ENCODE measurements around the gene INSIG1.

Gene INSIG1

DNA sequence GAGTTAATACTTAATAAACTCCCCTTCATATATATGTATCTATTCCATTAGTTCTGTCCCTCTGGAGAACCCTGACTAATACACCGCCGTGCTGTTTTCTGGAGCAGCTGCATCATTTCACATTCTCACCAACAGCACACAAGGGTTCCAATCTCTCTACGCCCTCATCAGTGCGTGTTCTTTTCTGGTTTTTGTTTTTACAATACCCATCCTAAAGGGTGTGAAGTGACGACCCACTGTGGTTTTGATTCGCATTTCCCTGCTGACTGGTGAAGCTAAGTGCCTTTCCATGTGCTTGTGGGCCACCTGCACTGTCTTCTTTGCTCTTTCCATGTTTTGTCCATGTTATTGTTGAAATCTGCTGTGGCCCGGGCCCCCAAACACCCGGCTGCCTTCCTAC lies 11.0 kb upstream of the INSIG1 start:
- Histone ChIP-seq H3K9ac (ENCODE audit: low read depth, low read length) (no peak overlapping the region), H3K36me3 (ENCODE audit: control insufficient read depth, insufficient read depth, low read length) (no peaks in the 10 kb centered on the region), H3K9me3 (ENCODE audit: control insufficient read depth, insufficient read depth, low read length) (no peaks in the 10 kb centered on the region), H3K4me1 (ENCODE audit: control insufficient read depth, insufficient read depth, low read length) (no peaks in the 10 kb centered on the region), H3K27me3 (ENCODE audit: control insufficient read depth, insufficient read depth, low read length) (no peaks in the 10 kb centered on the region), H3K4me3 (ENCODE audit: low read depth, low read length) (no peak overlapping the region), H3K27ac (ENCODE audit: low read depth, low read length) (no peak overlapping the region)

DNA sequence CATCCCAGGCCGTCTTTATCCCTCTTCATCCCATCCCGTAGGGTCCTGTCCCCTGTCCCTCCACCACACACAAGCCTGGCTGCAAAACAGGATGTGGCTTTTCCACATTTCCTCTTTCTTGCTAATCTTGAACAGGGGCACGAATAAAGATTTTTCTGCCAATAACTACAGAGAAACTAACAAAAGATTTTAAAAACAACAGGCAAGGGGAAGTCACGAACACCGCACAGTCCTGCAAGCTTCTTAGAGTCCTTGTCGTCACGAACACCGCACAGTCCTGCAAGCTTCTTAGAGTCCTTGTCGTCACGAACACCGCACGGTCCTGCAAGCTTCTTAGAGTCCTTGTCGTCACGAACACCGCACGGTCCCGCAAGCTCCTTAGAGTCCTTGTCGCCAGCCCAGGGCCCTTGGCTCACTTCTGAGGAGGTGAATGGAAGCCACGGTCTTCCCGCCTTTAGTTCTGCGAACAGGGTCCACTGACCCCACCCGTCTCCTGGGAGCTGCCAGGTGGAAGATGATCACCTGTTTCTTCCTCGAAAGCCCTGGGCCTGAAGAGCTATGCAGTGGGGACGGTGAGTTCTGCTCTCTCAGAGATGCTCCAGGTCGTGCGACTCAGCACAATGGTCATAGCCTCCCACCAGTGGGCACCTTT lies 10.3 kb upstream of the INSIG1 start:
- Histone ChIP-seq H3K9ac (ENCODE audit: low read depth, low read length) (no peak overlapping the region), H3K27ac (ENCODE audit: low read depth, low read length) (no peak overlapping the region), H3K4me1 (ENCODE audit: control insufficient read depth, insufficient read depth, low read length) (no peaks in the 10 kb centered on the region), H3K27me3 (ENCODE audit: control insufficient read depth, insufficient read depth, low read length) (no peaks in the 10 kb centered on the region), H3K36me3 (ENCODE audit: control insufficient read depth, insufficient read depth, low read length) (no peaks in the 10 kb centered on the region), H3K4me3 (ENCODE audit: low read depth, low read length) (no peak overlapping the region), H3K9me3 (ENCODE audit: control insufficient read depth, insufficient read depth, low read length) (no peaks in the 10 kb centered on the region)

DNA sequence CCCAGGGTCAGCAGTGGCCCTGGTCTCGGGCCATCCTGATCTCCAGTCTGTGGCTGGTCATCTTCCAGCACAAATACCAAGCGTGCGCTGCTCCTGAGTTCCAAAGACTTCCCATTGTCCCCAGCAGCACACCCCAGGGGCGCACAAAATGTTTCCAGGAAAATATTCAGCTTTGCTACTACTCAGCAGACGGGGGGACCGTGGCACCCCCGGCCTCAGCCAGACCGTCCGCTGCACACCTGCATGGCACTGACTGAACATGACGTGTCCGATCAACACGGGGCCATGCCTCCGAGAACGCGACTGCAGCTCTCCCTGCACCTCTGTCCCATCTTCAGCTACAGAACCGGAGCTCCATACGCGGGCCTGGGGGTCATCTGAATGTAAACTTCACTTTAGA lies 9.6 kb upstream of the INSIG1 start:
- Histone ChIP-seq H3K4me1 (ENCODE audit: control insufficient read depth, insufficient read depth, low read length) (no peaks in the 10 kb centered on the region), H3K4me3 (ENCODE audit: low read depth, low read length) (no peak overlapping the region), H3K9ac (ENCODE audit: low read depth, low read length) (no peak overlapping the region), H3K9me3 (ENCODE audit: control insufficient read depth, insufficient read depth, low read length) (no peaks in the 10 kb centered on the region), H3K27ac (ENCODE audit: low read depth, low read length) (no peak overlapping the region), H3K36me3 (ENCODE audit: control insufficient read depth, insufficient read depth, low read length) (no peaks in the 10 kb centered on the region), H3K27me3 (ENCODE audit: control insufficient read depth, insufficient read depth, low read length) (no peaks in the 10 kb centered on the region)

DNA sequence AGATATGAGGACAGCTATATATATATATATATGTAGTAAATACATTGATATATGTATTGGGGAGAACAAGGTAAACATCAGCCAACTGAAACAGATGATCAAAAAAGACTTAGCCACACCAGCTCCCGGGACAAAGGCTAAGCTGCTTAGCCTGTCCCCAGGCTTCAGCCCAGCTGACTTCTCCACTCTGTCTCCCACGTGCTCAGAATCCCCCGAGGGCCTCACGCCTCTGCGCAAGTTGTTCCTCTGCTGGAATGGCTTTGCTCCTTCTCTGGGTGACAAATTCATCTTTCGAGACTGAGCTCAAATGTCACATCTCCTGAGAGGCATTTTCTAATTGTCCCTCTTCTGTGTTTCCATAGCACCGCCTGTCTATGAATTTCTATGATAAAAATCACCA lies 8.6 kb upstream of the INSIG1 start:
- Histone ChIP-seq H3K4me3 (ENCODE audit: low read depth, low read length) (no peak overlapping the region), H3K9me3 (ENCODE audit: control insufficient read depth, insufficient read depth, low read length) (no peaks in the 10 kb centered on the region), H3K4me1 (ENCODE audit: control insufficient read depth, insufficient read depth, low read length) (no peaks in the 10 kb centered on the region), H3K27ac (ENCODE audit: low read depth, low read length) (no peak overlapping the region), H3K27me3 (ENCODE audit: control insufficient read depth, insufficient read depth, low read length) (no peaks in the 10 kb centered on the region), H3K9ac (ENCODE audit: low read depth, low read length) (no peak overlapping the region), H3K36me3 (ENCODE audit: control insufficient read depth, insufficient read depth, low read length) (no peaks in the 10 kb centered on the region)

DNA sequence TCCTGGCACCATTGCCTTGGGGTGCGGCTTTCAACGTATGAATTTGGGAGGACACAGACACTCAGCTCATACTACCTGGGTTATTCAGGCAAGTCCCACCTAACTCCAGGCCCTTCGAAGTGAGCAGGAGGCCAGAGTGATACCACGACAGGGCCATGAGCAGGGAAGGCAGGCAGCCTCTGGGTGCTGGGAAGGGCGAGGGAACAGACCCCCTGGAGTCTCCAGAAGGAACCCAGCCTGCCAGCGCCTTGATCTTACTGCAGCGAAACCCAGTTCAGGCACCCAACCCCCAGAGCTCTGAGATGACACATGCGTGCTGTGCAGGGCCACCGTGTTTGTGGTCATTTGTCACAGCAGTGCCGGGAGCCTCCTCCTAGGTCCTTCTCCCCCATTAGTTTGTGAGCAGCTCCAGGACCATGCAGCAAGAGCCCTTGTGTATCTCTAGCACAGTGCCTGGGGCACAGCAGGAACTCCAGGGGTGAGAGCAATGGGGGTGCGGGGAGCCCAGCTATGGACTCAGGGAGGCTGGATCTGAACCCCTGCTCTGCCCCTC lies 7.7 kb upstream of the INSIG1 start:
- Histone ChIP-seq H3K36me3 (ENCODE audit: control insufficient read depth, insufficient read depth, low read length) (no peaks in the 10 kb centered on the region), H3K27ac (ENCODE audit: low read depth, low read length) (no peak overlapping the region), H3K27me3 (ENCODE audit: control insufficient read depth, insufficient read depth, low read length) (no peaks in the 10 kb centered on the region), H3K9me3 (ENCODE audit: control insufficient read depth, insufficient read depth, low read length) (no peaks in the 10 kb centered on the region), H3K4me3 (ENCODE audit: low read depth, low read length) (no peak overlapping the region), H3K4me1 (ENCODE audit: control insufficient read depth, insufficient read depth, low read length) (no peaks in the 10 kb centered on the region), H3K9ac (ENCODE audit: low read depth, low read length) (no peak overlapping the region)

DNA sequence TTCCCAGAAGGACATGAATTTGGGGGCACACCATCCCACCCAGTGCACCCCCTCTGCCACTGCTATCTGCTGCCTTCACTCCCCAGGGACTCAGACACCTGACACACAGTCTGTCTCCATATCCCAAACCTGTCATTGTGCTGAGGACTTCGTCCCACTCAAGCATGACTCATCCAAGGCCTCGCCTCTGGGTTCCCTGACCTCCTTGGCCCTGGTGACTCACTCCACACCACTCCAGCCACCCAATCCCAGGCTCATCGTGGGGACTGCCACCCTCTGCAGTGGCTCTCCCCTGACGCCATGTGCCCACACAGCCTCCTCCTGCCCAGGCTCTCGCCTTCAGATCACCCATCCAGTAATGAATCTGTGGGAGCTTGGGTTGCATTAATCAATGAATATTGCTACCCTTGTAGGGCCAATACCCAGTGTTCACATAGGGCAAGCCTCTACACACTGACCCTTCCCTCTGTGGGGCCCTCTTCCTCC lies 6.6 kb upstream of the INSIG1 start:
- Histone ChIP-seq H3K4me1 (ENCODE audit: control insufficient read depth, insufficient read depth, low read length) (peaks cover 6% of the 10 kb centered on the region; the same call in 1 of the 2 replicates), H3K36me3 (ENCODE audit: control insufficient read depth, insufficient read depth, low read length) (no peaks in the 10 kb centered on the region), H3K27ac (ENCODE audit: low read depth, low read length) (no peak overlapping the region), H3K27me3 (ENCODE audit: control insufficient read depth, insufficient read depth, low read length) (no peaks in the 10 kb centered on the region), H3K4me3 (ENCODE audit: low read depth, low read length) (no peak overlapping the region), H3K9ac (ENCODE audit: low read depth, low read length) (no peak overlapping the region), H3K9me3 (ENCODE audit: control insufficient read depth, insufficient read depth, low read length) (no peaks in the 10 kb centered on the region)

DNA sequence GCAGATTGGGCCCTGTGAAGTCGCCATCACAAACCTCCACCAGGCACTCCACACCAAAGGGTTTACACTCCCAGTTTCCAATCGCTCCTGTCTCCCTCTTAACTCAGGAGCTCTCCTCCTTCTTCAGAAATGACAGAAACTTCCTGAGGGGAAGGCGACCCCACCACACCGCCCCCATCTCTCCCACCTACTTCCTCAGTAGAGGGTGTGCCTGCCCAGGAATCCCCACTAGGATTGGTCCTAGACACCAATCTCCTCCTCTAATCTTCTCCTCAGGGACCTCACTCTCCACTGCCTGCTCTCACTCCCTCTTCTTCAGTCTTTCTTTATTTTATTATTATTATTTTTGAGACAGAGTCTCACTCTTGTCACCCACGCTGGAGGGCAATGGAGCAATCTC lies 5.9 kb upstream of the INSIG1 start:
- Histone ChIP-seq H3K9me3 (ENCODE audit: control insufficient read depth, insufficient read depth, low read length) (no peaks in the 10 kb centered on the region), H3K27ac (ENCODE audit: low read depth, low read length) (no peak overlapping the region), H3K4me1 (ENCODE audit: control insufficient read depth, insufficient read depth, low read length) (peaks cover 11% of the 10 kb centered on the region)

DNA sequence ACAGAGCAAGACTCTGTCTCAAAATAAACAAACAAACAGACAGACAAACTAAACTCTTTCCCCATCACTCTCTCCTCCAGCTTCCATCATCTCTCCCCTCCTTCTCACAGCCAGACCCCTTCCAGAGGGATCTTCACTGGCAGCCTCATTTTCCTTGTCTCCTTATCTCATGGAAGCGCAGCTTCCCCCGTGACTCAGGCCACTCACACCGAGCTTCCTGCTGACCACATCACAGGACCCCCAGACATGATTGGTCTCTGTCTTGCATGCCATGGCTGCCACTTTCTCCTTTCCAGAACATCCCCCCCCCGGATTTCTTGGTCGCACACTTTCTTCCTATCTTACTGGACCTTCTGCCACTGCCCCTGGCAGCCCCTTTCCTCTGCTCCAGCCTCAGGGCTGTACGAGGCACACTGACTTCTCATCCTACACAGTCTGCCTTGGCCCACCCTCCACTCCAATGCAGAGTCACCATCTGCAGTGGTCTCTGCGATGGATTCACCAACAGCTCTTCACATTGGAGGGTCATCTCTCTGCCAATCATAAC lies 4.9 kb upstream of the INSIG1 start:
- no peaks in the 10 kb centered on the region for H3K27me3 ChIP-seq (ENCODE audit: control insufficient read depth, insufficient read depth, low read length)
- peaks cover 11% of the 10 kb centered on the region for H3K4me1 ChIP-seq (ENCODE audit: control insufficient read depth, insufficient read depth, low read length)
- no peak overlapping the region for H3K9ac ChIP-seq (ENCODE audit: low read depth, low read length)
- no peak overlapping the region for H3K4me3 ChIP-seq (ENCODE audit: low read depth, low read length)
- no peak overlapping the region for H3K27ac ChIP-seq (ENCODE audit: low read depth, low read length)
- no peaks in the 10 kb centered on the region for H3K9me3 ChIP-seq (ENCODE audit: control insufficient read depth, insufficient read depth, low read length)
- H3K36me3 ChIP-seq (ENCODE audit: control insufficient read depth, insufficient read depth, low read length), result no peaks in the 10 kb centered on the region

More for the DNA sequence above, 5.9 kb upstream of the INSIG1 start:
- Histone ChIP-seq H3K4me3 (ENCODE audit: low read depth, low read length) (no peak overlapping the region), H3K9ac (ENCODE audit: low read depth, low read length) (no peak overlapping the region), H3K27me3 (ENCODE audit: control insufficient read depth, insufficient read depth, low read length) (no peaks in the 10 kb centered on the region), H3K36me3 (ENCODE audit: control insufficient read depth, insufficient read depth, low read length) (no peaks in the 10 kb centered on the region)

DNA sequence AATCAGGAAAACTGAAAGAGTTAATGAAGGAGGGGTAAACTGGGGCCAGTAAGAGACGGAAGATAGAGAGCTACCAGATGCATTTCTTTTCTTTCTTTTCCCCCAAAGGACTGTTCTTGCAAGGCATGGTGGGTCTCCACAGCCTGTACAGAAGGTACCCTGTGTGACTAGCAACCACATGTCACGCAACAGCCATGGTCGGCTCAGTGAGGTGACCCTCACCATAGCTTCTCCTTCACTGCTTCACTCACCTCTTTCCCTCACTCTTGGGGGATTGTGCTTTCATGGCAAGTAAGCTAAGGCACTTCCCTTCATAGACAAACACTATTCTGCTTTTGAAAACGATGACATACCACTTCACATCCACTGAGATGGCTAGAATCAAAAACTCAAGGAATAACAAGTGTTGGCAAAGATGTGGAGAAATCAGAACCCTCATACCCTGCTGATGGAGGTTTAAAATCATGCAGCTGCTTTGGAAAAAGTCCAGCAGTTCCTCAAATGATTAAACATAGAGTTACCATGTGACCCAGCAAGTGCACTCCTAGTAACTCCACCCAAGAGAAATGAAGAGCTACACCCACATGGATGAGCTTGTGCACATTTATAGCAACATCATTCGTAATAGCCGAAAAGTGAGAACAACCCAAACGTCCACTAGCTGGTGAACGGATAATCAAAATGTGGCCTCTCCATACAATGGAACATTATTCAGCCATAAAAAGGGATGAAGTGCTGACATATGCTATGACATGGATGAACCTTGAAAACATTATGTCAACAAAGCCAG lies 3.8 kb upstream of the INSIG1 start:
- Histone ChIP-seq H3K4me3 (ENCODE audit: low read depth, low read length) (no peak overlapping the region), H3K27me3 (ENCODE audit: control insufficient read depth, insufficient read depth, low read length) (no peaks in the 10 kb centered on the region), H3K27ac (ENCODE audit: low read depth, low read length) (no peak overlapping the region), H3K36me3 (ENCODE audit: control insufficient read depth, insufficient read depth, low read length) (no peaks in the 10 kb centered on the region), H3K9me3 (ENCODE audit: control insufficient read depth, insufficient read depth, low read length) (no peaks in the 10 kb centered on the region), H3K4me1 (ENCODE audit: control insufficient read depth, insufficient read depth, low read length) (peaks cover 11% of the 10 kb centered on the region), H3K9ac (ENCODE audit: low read depth, low read length) (no peak overlapping the region)

DNA sequence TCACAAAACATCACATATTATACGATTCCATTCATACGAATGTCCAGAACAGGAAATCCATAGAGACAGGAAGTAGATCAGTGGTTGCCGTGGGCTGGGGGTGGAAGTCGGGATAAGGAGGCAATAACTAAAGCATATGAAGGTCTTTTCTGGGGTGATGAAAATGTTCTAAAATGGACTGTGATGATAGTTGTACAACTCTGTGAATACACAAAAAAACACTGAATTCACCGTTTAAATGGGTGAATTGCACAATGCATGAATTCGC lies 3.2 kb upstream of the INSIG1 start:
- H3K27ac ChIP-seq (ENCODE audit: low read depth, low read length), result no peak overlapping the region
- H3K4me1 ChIP-seq (ENCODE audit: control insufficient read depth, insufficient read depth, low read length), result peaks cover 16% of the 10 kb centered on the region
- no peak overlapping the region for H3K4me3 ChIP-seq (ENCODE audit: low read depth, low read length)
- H3K9me3 ChIP-seq (ENCODE audit: control insufficient read depth, insufficient read depth, low read length), result no peaks in the 10 kb centered on the region
- no peaks in the 10 kb centered on the region for H3K27me3 ChIP-seq (ENCODE audit: control insufficient read depth, insufficient read depth, low read length)
- no peak overlapping the region for H3K9ac ChIP-seq (ENCODE audit: low read depth, low read length)
- H3K36me3 ChIP-seq (ENCODE audit: control insufficient read depth, insufficient read depth, low read length), result 0 out of 2 replicates have a peak, but pooled peaks cover under 1% of the 10 kb centered on the region

DNA sequence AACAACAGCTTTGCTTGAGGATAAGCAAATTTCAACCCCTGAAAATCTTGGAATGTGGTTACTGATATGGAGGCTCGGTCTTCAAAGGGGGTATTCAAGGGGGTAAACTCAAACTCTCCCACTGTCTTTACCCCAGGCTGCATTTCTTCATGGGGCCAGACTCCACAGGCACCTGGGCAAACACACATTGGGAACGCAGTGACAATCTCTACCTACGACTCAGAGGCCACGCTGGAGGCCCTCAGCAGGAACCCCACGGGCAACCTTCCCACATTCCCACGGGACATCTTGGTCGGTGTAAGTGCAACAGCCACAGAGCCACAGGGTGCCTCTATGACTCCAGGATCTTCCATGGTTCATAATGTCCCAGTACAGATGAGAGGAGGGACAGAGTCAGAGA lies 2.2 kb upstream of the INSIG1 start:
- Histone ChIP-seq H3K36me3 (ENCODE audit: control insufficient read depth, insufficient read depth, low read length) (peaks cover 8% of the 10 kb centered on the region; the same call in 1 of the 2 replicates), H3K9ac (ENCODE audit: low read depth, low read length) (no peak overlapping the region), H3K9me3 (ENCODE audit: control insufficient read depth, insufficient read depth, low read length) (no peaks in the 10 kb centered on the region), H3K4me3 (ENCODE audit: low read depth, low read length) (no peak overlapping the region), H3K27ac (ENCODE audit: low read depth, low read length) (no peak overlapping the region), H3K4me1 (ENCODE audit: control insufficient read depth, insufficient read depth, low read length) (peaks cover 20% of the 10 kb centered on the region), H3K27me3 (ENCODE audit: control insufficient read depth, insufficient read depth, low read length) (no peaks in the 10 kb centered on the region)
